Keratinocyte (primary cell): ENCODE results near the gene MAGEA2. TPM values are rescaled to one million over a fixed set of nuclear protein-coding genes. Genes with fewer than 3 reads are reported as not detected.

Experiments
- polyA plus RNA-seq, 5 experiments: library from polyadenylated mRNA; depleted of rRNA in 3 of 5; stranded (reverse) in 3 of 5; stranded (forward) in 1 of 5; unstranded in 1 of 5; fragments of >200 nt; gene quantifications; 1 replicate in 1 of 5; 2 replicates in 3 of 5; 3 replicates in 1 of 5; pipeline versions ENCODE4 v1.2.1 to v1.2.3, GENCODE V29; 2011 to 2012; ENCODE audit warnings: missing spikeins in 2 of 5, low read depth in 1 of 5, low replicate concordance in 1 of 5

Gene MAGEA2
- polyA plus RNA-seq, 1 donor (not counting 4 experiments of a cell fraction or from before 2014, with no cell fraction given): not detected

Other genes starting within 250 kb of the MAGEA2 start
- gene GABRQ, start 115.9 kb downstream of the MAGEA2 start, polyA plus RNA-seq: 0.02 to 0.12 TPM (median 0.08 TPM) in 3 replicates
- not detected in 3 replicates for gene MAGEA3, start 55.0 kb downstream of the MAGEA2 start, polyA plus RNA-seq
- gene CSAG2, start 44.6 kb downstream of the MAGEA2 start, polyA plus RNA-seq: not detected in 3 replicates
- not detected in 3 replicates for gene MAGEA2B, start 39.2 kb downstream of the MAGEA2 start, polyA plus RNA-seq
- gene CSAG1, start 20.1 kb downstream of the MAGEA2 start, polyA plus RNA-seq: not detected in 3 replicates
- not detected in 3 replicates for gene MAGEA12, start 20.1 kb downstream of the MAGEA2 start, polyA plus RNA-seq
- not detected in 3 replicates for gene CSAG3, start 5.4 kb upstream of the MAGEA2 start, polyA plus RNA-seq
- not detected in 3 replicates for gene MAGEA6, start 15.8 kb upstream of the MAGEA2 start, polyA plus RNA-seq
- 54.7 to 69.0 TPM (median 55.5 TPM) in 3 replicates for gene CETN2, start 76.9 kb upstream of the MAGEA2 start, polyA plus RNA-seq
- 74.7 to 96.3 TPM (median 79.0 TPM) in 3 replicates for gene NSDHL, start 77.2 kb upstream of the MAGEA2 start, polyA plus RNA-seq
- 48.6 to 73.2 TPM (median 55.6 TPM) in 3 replicates for gene ZNF185, start 144.2 kb upstream of the MAGEA2 start, polyA plus RNA-seq
- gene PNMA5, start 240.3 kb upstream of the MAGEA2 start, polyA plus RNA-seq: not detected in 3 replicates